Stimulated activated CD4-positive, alpha-beta T cell treated with anti-CD3 and anti-CD28 coated beads, Interleukin-2, amount 100 ng/mL, for 24 hours (primary cell): Measurements from ENCODE around the gene MAS1.
"Not testable (repeated sequence)": the region's sequence is repeated elsewhere in the genome, so short reads cannot be mapped to it uniquely, and the experiment has no call there.

Experiments used
- DNase-seq, 2 donors: peaks; one replicate each; pipeline ENCODE4 v3.0.0-alpha.2; 2020

The MAS1 gene

GRCh38 chr6:159919800-159920199, 29.0 kb downstream of the MAS1 start:
- no peak for DNase-seq

- DNase-seq, result not testable (repeated sequence)
These were observed 33.4 kb downstream of the MAS1 start for GRCh38 chr6:159924150-159924549.

DNA sequence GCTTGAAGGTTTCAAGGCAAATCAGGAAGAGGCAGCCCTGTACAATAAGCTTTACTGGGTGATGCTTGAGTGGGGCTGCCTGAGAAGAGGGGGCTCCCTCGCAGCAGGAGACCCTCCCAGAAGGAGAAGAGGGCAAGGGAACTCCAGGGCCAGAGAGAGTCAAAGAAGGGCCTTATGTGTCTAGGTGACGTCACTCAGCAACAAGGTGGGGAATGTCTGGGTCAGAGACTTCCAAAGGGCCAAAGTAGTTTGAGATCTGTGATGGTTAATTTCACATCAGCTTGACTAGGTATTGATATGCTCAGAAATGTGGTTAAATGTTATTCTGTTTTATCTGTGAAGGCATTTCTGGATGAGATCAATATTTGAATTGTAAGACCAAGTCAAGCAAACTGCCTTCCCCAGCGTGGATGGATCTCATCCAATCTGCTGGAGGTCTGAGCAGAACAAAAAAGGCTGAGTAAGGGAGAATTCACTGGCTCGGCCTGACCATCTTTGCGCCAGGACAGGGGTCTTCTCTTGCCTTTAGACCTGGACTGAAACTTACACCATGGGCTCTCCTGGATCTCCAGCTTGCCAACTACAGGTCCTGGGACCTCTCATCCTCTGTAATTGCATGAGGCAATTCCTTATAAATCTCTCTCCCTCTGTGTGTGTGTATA, 35.9 kb downstream of the MAS1 start:
- DNase-seq, result no peak

DNA sequence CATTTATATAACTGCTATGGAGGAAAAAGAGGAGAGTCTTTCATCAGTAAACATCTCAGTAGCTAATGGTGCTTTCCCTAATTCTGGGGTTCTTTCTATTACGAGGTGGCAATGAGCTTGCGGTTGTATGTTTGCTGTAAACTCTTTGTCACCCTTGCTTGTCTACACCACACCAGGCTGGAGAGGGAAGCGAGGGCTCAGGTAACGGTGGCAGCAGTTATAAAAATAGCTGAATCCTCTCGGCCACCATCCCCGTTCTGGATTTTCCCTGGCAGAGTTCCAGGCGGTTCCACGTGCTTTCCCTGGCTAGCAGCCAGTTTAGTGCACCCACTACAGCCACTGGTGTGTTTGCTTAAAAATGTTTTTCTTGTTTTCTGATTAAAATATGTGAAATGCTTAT, 39.0 kb downstream of the MAS1 start:
- peak; percentile 51 to 62 for DNase-seq

- DNase-seq, result peak; percentile 14 to 42
These were observed 40.3 kb downstream of the MAS1 start for GRCh38 chr6:159931112-159931511.

DNA sequence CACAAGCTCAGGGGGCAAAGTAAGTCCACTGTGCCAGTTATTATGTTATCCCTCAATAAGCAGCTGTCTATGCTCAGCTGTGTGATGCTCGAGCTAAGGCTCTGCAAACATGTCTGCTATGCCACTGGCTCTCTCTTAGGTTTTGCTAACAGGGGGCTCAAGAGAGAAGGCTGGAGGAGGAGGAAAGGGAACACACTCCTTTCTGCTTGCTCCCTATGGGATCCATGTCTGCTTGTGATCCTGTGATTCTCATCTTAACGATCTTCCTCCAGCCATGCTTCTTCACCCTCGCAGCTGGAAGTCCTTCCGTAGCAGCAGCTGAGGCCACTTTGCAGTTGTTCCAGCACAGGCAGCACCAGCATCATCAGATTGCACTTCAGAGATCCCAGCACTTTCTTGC, 41.1 kb downstream of the MAS1 start:
- DNase-seq, result no peak

DNA sequence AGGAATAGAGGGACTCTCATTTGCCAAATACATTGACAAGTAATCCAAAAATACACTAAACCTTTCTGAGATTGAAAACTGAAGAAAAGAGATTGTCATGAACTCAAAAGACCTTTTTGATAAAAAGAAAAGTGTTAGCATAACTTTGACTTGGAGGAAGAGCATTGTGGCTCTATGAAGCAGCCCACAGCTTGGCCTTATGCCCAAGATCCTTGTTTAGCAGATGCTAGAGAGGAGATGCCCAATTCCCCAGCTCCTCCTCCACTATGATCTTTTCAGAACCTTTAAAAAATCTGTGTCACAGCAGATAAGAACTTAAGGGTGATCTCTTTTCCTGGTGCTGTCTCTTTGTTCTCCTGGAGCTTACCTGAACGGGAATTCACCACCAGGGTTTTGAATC, 42.3 kb downstream of the MAS1 start:
- no peak for DNase-seq

DNA sequence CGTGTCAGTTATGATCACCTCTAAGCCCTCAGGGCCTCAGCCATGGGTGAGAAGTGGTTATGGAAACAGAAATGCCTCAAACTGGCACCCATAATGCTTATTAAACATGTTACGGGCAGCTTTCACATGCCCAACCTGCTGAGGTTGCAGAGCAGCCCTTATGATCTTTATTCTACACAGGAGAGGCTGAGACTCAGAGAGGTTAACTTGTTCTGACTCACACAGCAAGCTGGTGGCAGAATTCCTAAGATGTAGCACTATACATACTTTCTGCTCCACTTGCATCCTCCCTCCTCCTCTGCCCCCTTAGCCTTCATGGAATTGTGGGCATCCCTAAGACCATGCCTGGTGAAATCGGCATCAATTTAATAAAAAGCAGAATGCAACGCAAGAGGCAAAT, 43.4 kb downstream of the MAS1 start:
- no peak for DNase-seq

DNA sequence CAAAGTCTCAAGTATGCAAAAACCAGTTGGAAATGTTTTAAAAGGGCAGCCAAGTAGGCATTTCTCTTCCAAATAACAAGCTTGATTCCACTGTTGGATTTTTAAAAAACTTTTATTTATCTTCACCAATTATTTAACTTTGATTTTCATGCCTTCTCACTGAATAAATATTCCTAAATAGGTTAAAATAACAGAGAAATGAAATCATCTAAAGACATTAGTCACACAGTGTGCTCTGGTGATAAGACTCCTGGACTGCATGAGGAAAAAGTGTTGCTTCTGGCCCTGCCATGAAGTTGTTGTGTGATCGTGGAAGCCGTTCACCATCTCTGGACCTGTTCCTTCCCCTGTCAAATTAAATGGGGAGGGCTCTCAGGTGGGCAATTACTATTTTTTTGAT, 44.3 kb downstream of the MAS1 start:
- no peak for DNase-seq

- DNase-seq, result no peak
These were observed 44.8 kb downstream of the MAS1 start for GRCh38 chr6:159935633-159936032.

DNA sequence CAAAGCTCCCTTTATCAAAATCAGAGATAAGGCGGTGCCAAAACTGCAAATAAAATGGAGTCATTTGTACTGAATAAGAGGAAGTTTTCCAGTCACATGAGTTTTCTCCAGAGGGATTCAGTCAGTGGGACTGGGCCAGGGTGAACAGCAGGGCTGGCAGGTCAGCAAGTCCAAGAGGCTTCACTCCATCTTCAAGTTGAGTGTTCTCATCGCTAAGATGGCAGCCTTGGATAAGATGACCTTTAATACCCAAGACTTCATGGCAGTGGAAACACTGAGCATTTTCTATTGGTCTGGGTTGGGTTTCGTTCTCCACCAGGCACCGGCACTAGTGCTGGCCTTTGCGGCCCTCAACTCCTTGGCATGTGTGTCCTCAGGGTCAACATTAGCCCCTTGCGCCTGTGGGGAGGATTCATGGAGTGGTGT, 48.8 kb downstream of the MAS1 start:
- DNase-seq, result no peak
